ENCODE data around the gene AREL1.

Gene AREL1

DNA sequence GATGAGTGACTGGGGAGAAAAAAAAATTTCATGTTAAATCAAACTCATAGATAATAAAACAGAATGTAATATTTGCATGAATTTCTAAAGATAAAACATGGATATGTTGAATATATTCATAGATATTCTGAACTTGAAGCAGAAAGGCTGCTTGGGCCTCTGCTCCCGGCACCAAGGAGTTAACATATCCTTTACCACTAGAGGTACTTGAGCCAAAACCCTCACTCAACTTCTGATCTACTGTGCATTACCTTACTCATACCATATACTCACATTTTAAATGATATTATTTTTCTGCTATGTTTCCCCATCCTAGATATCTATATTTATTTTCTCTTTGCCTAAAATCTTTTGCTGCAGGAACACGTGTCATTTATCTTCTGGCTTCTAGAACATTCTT lies 14.9 kb downstream of the AREL1 start:
- no peak for DNase-seq

GRCh38 chr14:74697543-74697942 lies 15.3 kb downstream of the AREL1 start:
- no peak for DNase-seq

GRCh38 chr14:74697011-74697410 lies 15.9 kb downstream of the AREL1 start:
- DNase-seq: no peak

- DNase-seq: no peak
Observed at GRCh38 chr14:74695406-74695805, 17.5 kb downstream of the AREL1 start.

DNA sequence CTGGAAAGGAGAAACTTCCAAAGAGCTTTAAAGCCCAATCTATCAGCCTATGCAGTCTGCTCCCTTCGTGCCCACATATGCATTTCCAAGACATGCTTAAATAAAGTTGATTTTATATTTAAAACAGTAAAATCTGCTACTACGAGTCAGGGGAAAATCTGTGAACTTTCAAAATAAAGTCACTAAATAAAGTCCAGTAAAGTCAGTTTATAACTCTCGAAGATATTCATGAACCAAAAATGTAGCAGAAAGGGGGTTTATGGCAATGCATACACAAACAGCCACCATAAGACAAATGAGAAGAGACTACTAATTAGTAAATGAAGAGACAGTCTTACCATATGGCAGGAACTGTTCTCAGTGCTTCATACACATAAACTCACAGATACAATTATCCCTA lies 19.7 kb downstream of the AREL1 start:
- DNase-seq: no peak

- no peak for DNase-seq
Observed at GRCh38 chr14:74691456-74691855, 21.4 kb downstream of the AREL1 start.

DNA sequence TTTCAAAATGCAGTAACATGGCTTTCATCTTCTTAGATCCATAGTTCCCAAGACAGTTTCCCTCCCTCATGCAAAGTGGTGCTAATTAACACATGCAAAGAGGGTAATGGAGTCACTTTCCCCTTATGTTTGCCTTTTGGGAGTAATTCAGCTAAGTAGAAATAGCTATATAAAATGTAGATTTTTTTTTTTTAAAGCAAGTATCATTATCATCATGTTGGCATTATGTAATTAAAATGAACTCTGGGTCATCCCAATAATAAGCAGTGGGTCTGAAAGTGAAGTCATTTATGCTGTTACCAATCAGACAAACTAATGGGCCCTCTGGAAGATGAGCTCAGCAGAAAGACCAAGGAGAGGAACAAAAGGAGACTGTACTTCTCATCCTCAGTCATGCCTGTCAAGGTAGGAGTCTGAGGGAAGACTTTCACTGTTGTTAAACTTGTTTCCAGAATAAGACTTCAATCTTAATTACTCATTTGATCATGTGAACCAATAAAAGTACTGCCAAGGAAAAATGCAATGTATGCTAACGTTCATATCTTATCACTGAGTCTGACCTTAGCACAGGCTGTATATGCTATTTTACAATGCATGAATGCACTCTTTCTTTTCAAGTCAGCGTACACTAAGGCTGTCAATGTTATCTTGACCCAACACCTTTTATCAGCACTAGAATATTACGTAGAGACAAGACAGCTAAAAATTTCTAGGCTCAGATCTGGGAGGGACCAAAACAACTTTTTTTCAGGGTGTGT lies 26.8 kb downstream of the AREL1 start:
- no peak for DNase-seq

DNA sequence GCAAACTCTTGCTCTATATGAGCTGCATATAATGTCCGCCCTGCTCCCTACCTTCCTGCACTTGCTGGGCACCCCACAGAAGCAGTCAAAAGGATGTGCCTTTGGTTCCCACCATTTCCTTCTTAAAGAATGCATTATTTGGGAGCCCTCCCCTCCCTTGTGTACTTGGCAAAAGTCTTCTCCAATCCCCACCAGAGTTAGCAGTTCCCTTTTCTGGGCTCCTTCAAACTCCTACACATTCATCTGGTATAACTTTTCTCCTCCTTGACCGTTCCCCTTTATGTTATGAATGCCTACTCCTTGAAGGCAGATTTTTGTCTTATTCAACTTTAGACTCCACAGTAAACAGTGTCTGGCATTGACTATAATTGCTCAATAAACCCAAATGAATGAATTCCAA lies 27.8 kb downstream of the AREL1 start:
- no peak for DNase-seq

GRCh38 chr14:74684434-74684833 lies 28.4 kb downstream of the AREL1 start:
- no peak for DNase-seq

DNA sequence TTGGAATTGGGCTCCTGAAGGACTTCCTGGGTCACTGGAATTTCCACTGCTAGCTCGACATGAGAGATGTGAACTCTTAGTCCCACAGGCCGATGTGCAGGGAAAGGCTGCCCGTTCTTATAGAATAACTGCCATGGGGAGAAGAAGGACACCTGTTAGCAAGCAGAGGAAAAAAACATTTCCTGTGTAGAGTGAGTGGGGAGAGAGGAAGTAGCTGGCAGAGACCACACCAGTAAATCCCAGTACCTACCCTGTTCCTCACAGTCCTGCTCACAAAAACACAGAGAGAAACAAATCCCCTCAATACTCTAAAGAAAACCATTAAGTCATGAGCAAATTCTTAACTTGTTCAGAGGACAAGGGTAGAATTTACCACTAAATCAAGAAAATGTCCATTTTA lies 29.5 kb downstream of the AREL1 start:
- DNase-seq: no peak

GRCh38 chr14:74682169-74682952 lies 30.5 kb downstream of the AREL1 start:
- DNase-seq: no peak

- DNase-seq: no peak
Observed at GRCh38 chr14:74675219-74675618, 37.7 kb downstream of the AREL1 start.

DNA sequence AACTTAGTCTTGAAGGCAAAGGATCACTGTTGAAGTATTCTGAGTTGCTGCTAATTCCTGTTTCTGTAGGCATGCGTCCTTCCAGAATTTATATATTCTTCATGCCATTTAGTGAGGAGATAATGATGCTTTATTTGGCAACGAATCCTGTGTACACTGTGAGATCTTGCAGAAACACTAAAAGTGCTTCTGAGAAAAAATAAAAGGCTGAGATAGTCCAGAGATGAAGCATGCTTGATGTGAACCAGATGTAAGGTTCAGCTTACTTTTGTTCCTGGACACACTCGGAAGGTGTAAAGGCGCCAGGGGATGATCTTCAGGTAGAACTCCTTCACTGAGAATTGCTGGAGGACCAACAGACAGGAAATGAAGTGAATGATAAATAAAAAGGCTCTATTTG lies 39.1 kb downstream of the AREL1 start:
- no peak for DNase-seq

- no peak for DNase-seq
Observed at GRCh38 chr14:74671789-74672188, 41.1 kb downstream of the AREL1 start.

DNA sequence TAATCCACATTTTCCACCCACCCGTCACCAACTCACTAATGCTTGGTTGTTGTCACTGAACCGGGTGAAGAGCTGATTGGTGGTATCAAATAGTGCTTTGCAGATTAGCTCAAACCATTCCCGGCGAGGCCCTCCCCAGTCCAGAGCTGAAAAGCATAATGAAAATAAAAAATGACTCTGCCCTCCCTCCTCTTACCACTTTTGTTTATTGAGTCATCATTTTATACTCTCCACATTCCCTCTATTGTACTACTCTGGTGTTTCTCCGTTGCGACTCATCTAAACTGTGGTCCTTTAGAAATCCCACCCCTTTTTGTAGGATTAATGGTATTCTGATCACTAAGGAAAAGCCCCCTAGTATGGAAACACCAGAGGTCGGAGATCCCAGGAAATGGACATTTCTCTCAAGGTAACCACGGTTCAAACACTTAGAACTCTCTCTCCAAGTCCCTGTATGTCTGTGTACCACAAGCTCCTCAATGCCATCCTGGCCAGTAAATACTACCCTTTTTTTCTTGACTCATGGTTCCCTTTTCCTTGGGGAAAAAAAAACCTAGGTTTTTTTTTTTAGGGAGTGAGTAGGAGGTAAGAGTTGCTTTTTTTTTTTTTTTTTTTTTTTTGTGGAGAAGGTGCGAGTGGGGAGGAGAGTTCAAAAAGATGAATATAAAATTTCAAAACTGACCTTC lies 42.0 kb downstream of the AREL1 start:
- DNase-seq: no peak

- DNase-seq: no peak
Observed at GRCh38 chr14:74669846-74670245, 43.0 kb downstream of the AREL1 start.

DNA sequence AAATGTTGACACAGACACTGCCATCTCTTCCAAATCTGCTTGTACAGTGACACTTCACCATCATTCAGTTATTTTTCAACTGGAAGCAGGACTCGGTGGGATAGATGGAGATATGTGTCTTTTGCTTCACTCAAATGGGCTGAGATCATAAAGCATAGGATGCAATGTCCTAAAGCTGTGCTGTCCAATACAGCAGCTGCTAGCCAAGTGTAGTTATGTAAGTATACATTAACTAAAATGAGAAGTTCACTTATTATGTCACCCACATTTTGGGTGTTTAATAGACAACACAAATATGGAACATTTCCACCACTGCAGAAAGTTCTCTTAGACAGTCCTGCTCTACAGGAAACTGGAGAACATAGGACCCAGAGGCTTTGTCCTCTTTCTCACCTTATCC lies 43.6 kb downstream of the AREL1 start:
- no peak for DNase-seq

GRCh38 chr14:74667758-74668157 lies 45.1 kb downstream of the AREL1 start:
- no peak for DNase-seq

GRCh38 chr14:74664717-74665116 lies 48.2 kb downstream of the AREL1 start:
- no peak for DNase-seq

- DNase-seq: no peak
Observed at GRCh38 chr14:74663884-74664283, 49.0 kb downstream of the AREL1 start.

- DNase-seq: no peak
Observed at GRCh38 chr14:74661726-74662450, 51.0 kb downstream of the AREL1 start.

GRCh38 chr14:74660863-74661262 lies 52.0 kb downstream of the AREL1 start:
- DNase-seq: no peak

DNA sequence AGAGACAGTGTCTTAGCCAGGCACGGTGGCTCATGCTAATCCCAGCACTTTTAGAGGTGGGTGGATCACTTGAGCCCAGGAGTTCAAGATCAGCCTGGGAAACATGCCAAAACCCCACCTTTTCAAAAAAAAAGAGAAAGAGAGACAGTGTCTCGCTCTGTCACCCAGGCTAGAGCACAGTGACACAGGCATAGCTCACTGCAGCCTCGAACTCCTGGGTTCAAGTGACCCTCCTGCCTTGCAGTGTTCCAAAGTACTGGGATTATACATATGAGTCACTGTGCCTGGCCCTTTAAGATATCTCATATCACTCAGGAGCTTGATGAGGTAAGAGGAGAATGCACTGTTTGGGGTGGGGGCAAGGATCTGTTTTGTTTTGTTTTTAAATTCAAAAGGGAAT lies 52.7 kb downstream of the AREL1 start:
- DNase-seq: no peak
